Mesenchymal stem cell (in vitro differentiated cells and primary cell): ENCODE data around the gene PNMA6E. TPM values are rescaled to one million over a fixed set of nuclear protein-coding genes. Genes with fewer than 3 reads are reported as not detected.

Experiments used
- DNase-seq: peaks from one replicate; pipeline ENCODE4 v3.0.0-alpha.2; 2013
- H2AFZ ChIP-seq: one replicate; pipeline ENCODE4 v1.6.1; 2013; ENCODE audit warnings: low read depth, mild to moderate bottlenecking, control low read depth, inconsistent platforms, low read length, moderate library complexity
- H2AK5ac ChIP-seq: 2 replicates; pipeline ENCODE4 v1.6.1; 2013; ENCODE audit warnings: low read length, moderate library complexity, mild to moderate bottlenecking, inconsistent platforms; ENCODE audit not compliant: severe bottlenecking
- H2BK120ac ChIP-seq: one replicate; pipeline ENCODE4 v1.6.1; 2013; ENCODE audit warnings: low read depth, mild to moderate bottlenecking, inconsistent platforms, low read length, moderate library complexity
- H2BK12ac ChIP-seq, 2 experiments: one replicate each; pipeline ENCODE4 v1.6.1; 2013; ENCODE audit warnings: inconsistent platforms in 2 of 2, low read length in 2 of 2, mild to moderate bottlenecking in 2 of 2, moderate library complexity in 2 of 2, control low read depth in 1 of 2
- H2BK15ac ChIP-seq: one replicate; pipeline ENCODE4 v1.6.1; 2013; ENCODE audit warnings: mild to moderate bottlenecking, low read depth, inconsistent platforms; ENCODE audit not compliant: poor library complexity, severe bottlenecking
- H2BK5ac ChIP-seq: 2 replicates; pipeline ENCODE4 v1.6.1; 2013; ENCODE audit warnings: low read depth, mild to moderate bottlenecking, low read length, control low read depth, inconsistent platforms; ENCODE audit not compliant: poor library complexity, severe bottlenecking
- H3K14ac ChIP-seq, 2 experiments: one replicate each; pipeline ENCODE4 v1.6.1; 2013; ENCODE audit warnings: inconsistent platforms in 2 of 2, low read length in 2 of 2, control low read depth in 1 of 2, mild to moderate bottlenecking in 1 of 2, moderate library complexity in 1 of 2
- H3K18ac ChIP-seq, 2 experiments: one replicate each; pipeline ENCODE4 v1.6.1; 2013; ENCODE audit warnings: inconsistent platforms in 2 of 2, low read length in 2 of 2, control low read depth in 1 of 2, low read depth in 1 of 2, mild to moderate bottlenecking in 1 of 2
- H3K23ac ChIP-seq, 2 experiments: one replicate each; pipeline ENCODE4 v1.6.1; 2013; ENCODE audit warnings: inconsistent platforms in 2 of 2, low read length in 2 of 2, mild to moderate bottlenecking in 2 of 2, moderate library complexity in 2 of 2, control low read depth in 1 of 2
- H3K27ac ChIP-seq: 2 replicates; pipeline ENCODE4 v1.5.1; 2013; ENCODE audit warnings: mild to moderate bottlenecking, moderate library complexity, low read length, control low read depth, inconsistent platforms; ENCODE audit not compliant: poor library complexity, severe bottlenecking
- H3K27me3 ChIP-seq, 2 experiments: 2 replicates each; pipeline versions ENCODE4 v1.6.1 to v1.7.0; 2013; ENCODE audit warnings: low read length in 2 of 2, mild to moderate bottlenecking in 2 of 2, moderate library complexity in 2 of 2, control low read depth in 1 of 2, inconsistent platforms in 1 of 2; ENCODE audit not compliant: control insufficient read depth in 1 of 2, insufficient read depth in 1 of 2
- H3K36me3 ChIP-seq, 2 experiments: 2 replicates each; pipeline versions ENCODE4 v1.6.1 to v1.7.0; 2013; ENCODE audit warnings: low read length in 2 of 2, control low read depth in 1 of 2, inconsistent platforms in 1 of 2, low read depth in 1 of 2, mild to moderate bottlenecking in 1 of 2; ENCODE audit not compliant: insufficient read depth in 2 of 2, control insufficient read depth in 1 of 2
- H3K4ac ChIP-seq, 2 experiments: one replicate each; pipeline ENCODE4 v1.6.1; 2013; ENCODE audit warnings: inconsistent platforms in 2 of 2, low read length in 2 of 2, mild to moderate bottlenecking in 2 of 2, moderate library complexity in 2 of 2, control low read depth in 1 of 2, low read depth in 1 of 2
- H3K4me1 ChIP-seq: 2 replicates; pipeline ENCODE4 v1.6.1; 2013; ENCODE audit warnings: low read depth, low read length, control low read depth; ENCODE audit not compliant: control insufficient read depth, insufficient read depth
- H3K4me2 ChIP-seq: 2 replicates; pipeline ENCODE4 v1.6.1; 2013; ENCODE audit warnings: low read length, mild to moderate bottlenecking, inconsistent platforms; ENCODE audit not compliant: poor library complexity, severe bottlenecking
- H3K4me3 ChIP-seq, 2 experiments: 2 replicates each; pipeline versions ENCODE4 v1.5.1 to v1.7.0; 2013; ENCODE audit warnings: low read length in 2 of 2, mild to moderate bottlenecking in 2 of 2, control low read depth in 1 of 2, low read depth in 1 of 2; ENCODE audit not compliant: insufficient read depth in 1 of 2
- H3K79me1 ChIP-seq: replicated peaks from 2 replicates; pipeline ENCODE4 v1.6.1; 2013; ENCODE audit warnings: mild to moderate bottlenecking, control low read depth, low read length, inconsistent platforms; ENCODE audit not compliant: poor library complexity, severe bottlenecking
- H3K9ac ChIP-seq: 2 replicates; pipeline ENCODE4 v1.7.0; 2013; ENCODE audit warnings: mild to moderate bottlenecking, low read length, moderate library complexity
- H3K9me3 ChIP-seq: 2 replicates; pipeline ENCODE4 v1.7.0; 2013; ENCODE audit warnings: mild to moderate bottlenecking, low read length; ENCODE audit not compliant: control insufficient read depth
- H4K8ac ChIP-seq: one replicate; pipeline ENCODE4 v1.6.1; 2013; ENCODE audit warnings: inconsistent platforms, mild to moderate bottlenecking, low read length, moderate library complexity
- H4K91ac ChIP-seq: one replicate; pipeline ENCODE4 v1.6.1; 2013; ENCODE audit warnings: mild to moderate bottlenecking, low read length, inconsistent platforms
- WGBS: methylation state at CpG from one replicate; pipeline ENCODE4 v1.1.7; 2013; ENCODE audit warnings: mixed read lengths; 5-methylcytosine and 5-hydroxymethylcytosine counted together
- polyA plus RNA-seq, 2 experiments: library from polyadenylated mRNA; stranded (reverse); fragments of 200-250 nt; gene quantifications; one replicate each; pipeline ENCODE4 v1.2.3, GENCODE V29; 2013

PNMA6E gene
- polyA plus RNA-seq (2013, experiment 1 of 2) = not detected
- polyA plus RNA-seq (2013, experiment 2 of 2) = not detected

DNA sequence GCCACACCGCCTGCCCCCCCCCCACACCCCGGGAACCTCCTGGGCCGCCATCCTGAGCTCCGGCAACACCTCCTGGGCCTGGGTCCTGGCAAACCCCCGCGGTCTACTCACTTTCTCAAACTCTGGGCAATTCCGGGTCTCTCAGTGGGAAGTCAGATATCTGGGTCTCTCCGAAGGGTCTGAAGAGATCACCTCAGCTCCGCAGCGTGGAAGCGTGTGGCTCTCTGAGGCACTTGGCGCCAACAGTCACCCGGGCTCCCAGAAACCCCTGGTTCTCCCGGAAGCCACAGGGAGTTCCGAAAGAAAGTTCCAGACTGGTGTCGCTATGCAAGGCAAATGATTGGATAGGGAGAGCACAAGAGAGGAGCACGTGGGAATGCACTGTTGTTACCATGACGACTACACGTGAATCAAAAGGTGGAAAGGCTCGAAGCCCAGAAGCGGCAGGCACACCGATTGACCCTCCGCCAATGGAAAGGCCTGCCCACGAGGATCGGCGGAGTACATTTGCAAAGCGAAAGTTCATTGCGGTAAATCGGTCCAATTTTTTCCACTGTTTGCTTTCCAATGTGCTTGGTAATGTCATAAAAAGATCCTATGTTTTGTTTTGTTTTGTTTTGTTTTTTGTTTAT, at the start of gene PNMA6E:
Gene PNMA6E, minus strand, starts transcription at position 218 of the 632 bp plus-strand sequence. CDS start 2,501 bp downstream, outside the sequence.
- Histone ChIP-seq H3K27me3 (peaks cover 3 to 31% of the 10 kb centered on the region in 2 experiments), H3K4ac (no peak within 1 kb of the TSS), H3K79me1 (no peaks in the 10 kb centered on the region), H2AK5ac (no peak within 1 kb of the TSS), H2BK15ac (no peak within 1 kb of the TSS), H3K4me2 (no peak within 1 kb of the TSS), H3K14ac (no peak within 1 kb of the TSS), H3K18ac (no peak within 1 kb of the TSS), H4K91ac (no peak within 1 kb of the TSS), H3K36me3 (no peaks in the 10 kb centered on the region), H3K9me3 (peaks cover 3% of the 10 kb centered on the region), H2BK12ac (no peak within 1 kb of the TSS), H3K27ac (no peak within 1 kb of the TSS), H3K4me1 (no peaks in the 10 kb centered on the region), H2BK5ac (no peak within 1 kb of the TSS), H2BK120ac (no peak within 1 kb of the TSS), H3K4me3 (no peak within 1 kb of the TSS), H3K23ac (no peak within 1 kb of the TSS), H3K9ac (no peak within 1 kb of the TSS), H4K8ac (no peak within 1 kb of the TSS), H2AFZ (no peak within 1 kb of the TSS)
- WGBS = 98% methylated on average over 27 of the region's 29 CpGs
- DNase-seq = no peak

DNA sequence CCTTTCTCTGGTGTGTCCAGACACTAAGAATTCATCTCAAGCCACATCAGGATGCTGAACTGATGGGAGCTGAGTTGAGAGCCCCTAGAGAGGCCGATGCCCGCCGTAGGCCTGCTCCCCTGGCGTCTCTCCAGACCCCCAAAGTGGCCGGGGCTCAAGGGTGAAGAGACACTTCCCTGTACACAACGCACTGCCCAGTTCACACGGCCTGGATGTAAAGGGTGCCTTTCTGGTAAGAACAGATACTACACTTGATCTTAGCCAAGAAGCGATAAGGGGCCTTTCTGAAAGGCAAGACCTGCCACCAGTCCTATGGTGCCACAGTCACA, 49.8 kb upstream of the PNMA6E start:
- Histone ChIP-seq H3K36me3 (peaks cover 0 to 50% of the 10 kb centered on the region in 2 experiments), H2AK5ac (no peak overlapping the region), H3K4ac (no peak overlapping the region), H2BK120ac (no peak overlapping the region), H3K27ac (no peak overlapping the region), H3K14ac (no peak overlapping the region), H4K8ac (no peak overlapping the region), H3K18ac (no peak overlapping the region), H3K4me2 (no peak overlapping the region), H2BK15ac (no peak overlapping the region), H2BK5ac (no peak overlapping the region), H3K23ac (no peak overlapping the region), H3K4me3 (no peak overlapping the region), H3K27me3 (peaks cover 0 to 14% of the 10 kb centered on the region in 2 experiments), H3K4me1 (no peaks in the 10 kb centered on the region), H3K9me3 (no peaks in the 10 kb centered on the region), H2AFZ (no peak overlapping the region), H2BK12ac (no peak overlapping the region), H3K9ac (no peak overlapping the region), H3K79me1 (no peaks in the 10 kb centered on the region), H4K91ac (no peak overlapping the region)
- WGBS = 96% methylated on average over 8 of the region's 8 CpGs
- no peak for DNase-seq

DNA sequence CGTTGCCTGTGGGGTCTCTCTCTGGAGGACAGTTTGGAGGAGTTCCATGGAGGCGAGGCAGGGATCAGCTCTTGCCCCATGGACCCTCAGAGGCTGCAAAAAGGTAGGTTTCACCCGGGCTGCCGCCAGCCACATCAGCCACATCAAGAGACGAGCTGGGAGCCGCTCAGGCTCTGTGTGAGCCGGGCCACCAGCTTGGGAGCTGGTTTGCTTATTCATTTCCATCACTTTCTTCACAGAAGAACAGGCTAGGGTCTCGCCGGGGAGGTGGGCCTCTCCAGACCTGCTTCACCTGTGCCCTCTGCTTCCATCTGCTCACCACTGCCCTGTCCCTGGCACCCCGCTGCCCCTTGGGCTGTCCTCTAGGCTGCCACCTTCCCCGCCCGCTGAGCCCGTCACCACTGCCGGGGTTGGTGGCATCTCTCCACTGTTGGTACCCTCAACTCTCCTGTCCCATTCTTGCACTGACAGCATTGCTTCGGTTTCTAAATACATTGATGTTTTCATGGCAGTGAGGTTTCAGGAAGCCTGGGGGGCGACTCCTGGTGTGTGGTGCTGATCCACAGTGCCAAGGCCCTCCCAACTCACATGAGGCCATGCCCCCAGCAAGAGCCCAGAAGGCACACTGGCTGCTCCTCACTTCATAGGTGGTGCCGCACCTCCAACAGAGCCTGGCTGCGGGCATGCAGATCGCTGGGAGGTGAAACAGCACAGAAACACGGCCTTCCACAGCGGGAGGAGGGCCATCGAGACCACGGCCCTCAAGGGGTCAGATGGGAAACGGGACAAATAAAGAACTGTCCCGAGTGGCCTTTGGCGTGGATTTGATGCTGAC, 49.2 kb upstream of the PNMA6E start:
- no peak overlapping the region for H4K8ac ChIP-seq
- no peak for DNase-seq
- no peak overlapping the region for H3K4ac ChIP-seq
- peaks cover 0 to 14% of the 10 kb centered on the region in 2 experiments for H3K27me3 ChIP-seq
- peaks cover 0 to 44% of the 10 kb centered on the region in 2 experiments for H3K36me3 ChIP-seq
- no peaks in the 10 kb centered on the region for H3K79me1 ChIP-seq
- H3K4me3 ChIP-seq = no peak overlapping the region
- no peak overlapping the region for H2AFZ ChIP-seq
- H3K9me3 ChIP-seq = no peaks in the 10 kb centered on the region
- H4K91ac ChIP-seq = no peak overlapping the region
- no peak overlapping the region for H3K14ac ChIP-seq
- H2BK15ac ChIP-seq = no peak overlapping the region
- H3K4me1 ChIP-seq = no peaks in the 10 kb centered on the region
- no peak overlapping the region for H3K18ac ChIP-seq
- no peak overlapping the region for H3K27ac ChIP-seq
- H3K9ac ChIP-seq = no peak overlapping the region
- H2BK12ac ChIP-seq = no peak overlapping the region
- H3K23ac ChIP-seq = no peak overlapping the region
- 97% methylated on average over 24 of the region's 26 CpGs for WGBS
- H3K4me2 ChIP-seq = no peak overlapping the region
- H2BK5ac ChIP-seq = no peak overlapping the region
- no peak overlapping the region for H2AK5ac ChIP-seq
- H2BK120ac ChIP-seq = no peak overlapping the region

DNA sequence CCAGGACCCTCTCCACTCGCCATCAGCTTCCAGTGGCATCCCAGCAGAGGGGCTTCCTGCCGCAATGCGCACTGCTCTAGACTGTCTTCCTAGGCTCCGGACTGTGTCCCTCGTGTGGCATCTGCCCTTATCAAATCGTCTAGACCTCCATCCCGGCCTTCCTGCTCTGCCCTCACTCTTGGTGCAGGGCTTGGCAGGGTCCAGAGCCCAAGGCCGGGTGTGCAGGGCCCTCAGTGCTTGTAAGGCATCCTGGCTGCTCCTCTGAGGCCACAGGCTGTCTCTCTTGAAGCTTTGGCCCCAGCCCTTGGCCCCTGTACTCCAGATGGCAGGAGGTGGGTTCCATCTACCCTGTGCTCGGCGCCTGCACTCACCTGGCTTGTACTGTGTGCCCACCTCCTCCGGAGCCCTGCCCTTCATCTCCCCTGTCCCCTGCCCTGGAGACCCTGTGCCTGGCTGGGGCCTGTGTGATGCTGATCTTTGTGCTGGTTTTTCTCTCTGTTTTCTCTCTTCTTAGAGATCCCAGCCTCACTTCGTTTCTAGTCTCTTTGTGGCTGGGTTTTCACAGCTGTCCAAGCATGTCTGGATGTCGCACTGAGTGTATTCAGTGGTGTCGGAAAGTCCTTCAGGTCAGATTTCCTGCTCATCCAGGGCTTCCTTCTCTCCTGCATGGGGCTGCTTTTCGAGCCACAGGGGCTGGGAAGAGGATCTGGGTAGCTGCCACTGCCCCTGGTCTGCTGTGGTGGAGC, 48.4 kb upstream of the PNMA6E start:
- Histone ChIP-seq H3K9me3 (no peaks in the 10 kb centered on the region), H2BK12ac (no peak overlapping the region), H3K79me1 (no peaks in the 10 kb centered on the region), H3K4me2 (no peak overlapping the region), H3K27me3 (peaks cover 0 to 14% of the 10 kb centered on the region in 2 experiments), H3K14ac (no peak overlapping the region), H3K4me3 (no peak overlapping the region), H3K18ac (no peak overlapping the region), H2BK120ac (no peak overlapping the region), H2BK5ac (no peak overlapping the region), H3K36me3 (peaks cover 0 to 43% of the 10 kb centered on the region in 2 experiments), H3K4ac (no peak overlapping the region), H4K8ac (no peak overlapping the region), H3K4me1 (no peaks in the 10 kb centered on the region), H2AK5ac (no peak overlapping the region), H2AFZ (no peak overlapping the region), H3K9ac (no peak overlapping the region), H2BK15ac (no peak overlapping the region), H3K23ac (no peak overlapping the region), H4K91ac (no peak overlapping the region), H3K27ac (no peak overlapping the region)
- DNase-seq = no peak
- WGBS = 95% methylated on average over 11 of the region's 15 CpGs
